Epithelial cell of esophagus (primary cell): Measurements from ENCODE around the gene CLIP1.

ENCODE experiments used
- DNase-seq: peaks from one replicate; pipeline ENCODE4 v3.0.0; 2010; ENCODE audit warnings: low read depth
- H3K4me3 ChIP-seq: 2 replicates; pipeline ENCODE4 v1.5.1; 2011; ENCODE audit warnings: mild to moderate bottlenecking, low read length, control low read depth
- CTCF ChIP-seq: IDR thresholded peaks from 2 replicates; pipeline ENCODE4 v1.5.1; 2011; ENCODE audit warnings: low read depth, mild to moderate bottlenecking, low read length, control low read depth, inconsistent platforms; ENCODE audit not compliant: insufficient read depth; ENCODE audit errors: missing control alignments

The CLIP1 gene

GRCh38 chr12:122230798-122231197 is 191.7 kb downstream of the CLIP1 start:
- H3K4me3 ChIP-seq: no peak overlapping the region
- no peak for TF ChIP-seq CTCF
- no peak for DNase-seq

GRCh38 chr12:122228092-122228491 is 194.4 kb downstream of the CLIP1 start:
- TF ChIP-seq CTCF: no peak
- DNase-seq: no peak
- no peak overlapping the region for H3K4me3 ChIP-seq

DNA sequence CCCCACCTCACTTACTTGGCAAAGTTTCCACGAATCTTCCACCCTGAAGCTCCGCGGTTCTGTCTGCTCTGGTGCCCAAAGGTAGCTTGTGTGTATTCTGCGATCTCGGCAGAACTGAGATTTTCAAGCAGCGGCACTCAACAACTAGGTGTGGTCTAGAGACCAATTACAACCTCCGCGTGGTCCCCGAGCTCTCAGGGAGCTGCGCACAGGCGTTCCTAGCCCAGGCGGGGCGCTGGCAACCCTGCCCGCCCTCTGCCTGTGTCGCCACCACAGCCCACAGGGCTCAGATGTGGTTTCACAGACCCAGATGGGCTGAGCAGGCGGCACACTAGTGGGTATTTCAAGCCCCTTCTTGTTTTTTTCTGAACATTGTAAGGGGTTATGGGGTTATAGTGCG is 195.1 kb downstream of the CLIP1 start:
- no peak overlapping the region for H3K4me3 ChIP-seq
- no peak for TF ChIP-seq CTCF
- no peak for DNase-seq

- DNase-seq: no peak
- peak overlapping the region; percentile 20 for H3K4me3 ChIP-seq
- TF ChIP-seq CTCF: no peak
Observed at GRCh38 chr12:122226366-122227125, 195.9 kb downstream of the CLIP1 start.

- peak; percentile 100 for DNase-seq
- TF ChIP-seq CTCF: no peak
- peak within 1 kb of the TSS; percentile 91 for H3K4me3 ChIP-seq
Observed at GRCh38 chr12:122225683-122226365, 196.6 kb downstream of the CLIP1 start, which contains the start of gene DIABLO. DIABLO (minus strand) TSS chr12:122226052; CDS start chr12:122226014, 38 bp downstream.
